Upper lobe of right lung (tissue), 1 donor: Measurements from ENCODE around the gene HDLBP. TPM values are rescaled to one million over a fixed set of nuclear protein-coding genes. Genes with fewer than 3 reads are reported as not detected.

Source experiments
- ATAC-seq: fragments of 200-7000 bp; cut with Tn5 transposase; one replicate; pipeline ENCODE4 v1.9.1; 2020; ENCODE audit warnings: mild to moderate bottlenecking, moderate library complexity
- DNase-seq: peaks from one replicate; pipeline ENCODE4 v3.0.0-alpha.2; 2020
- H3K27ac ChIP-seq: fragments of 200-600 bp; one replicate; pipeline ENCODE4 v1.8.0; 2022
- H3K27me3 ChIP-seq: fragments of 200-600 bp; one replicate; pipeline ENCODE4 v1.8.0; 2022; ENCODE audit warnings: mild to moderate bottlenecking
- H3K36me3 ChIP-seq: fragments of 200-600 bp; one replicate; pipeline ENCODE4 v1.8.0; 2022
- H3K4me1 ChIP-seq: fragments of 200-600 bp; one replicate; pipeline ENCODE4 v1.8.0; 2022
- H3K4me3 ChIP-seq: fragments of 200-600 bp; one replicate; pipeline ENCODE4 v1.8.0; 2022; ENCODE audit warnings: mild to moderate bottlenecking
- H3K9me3 ChIP-seq: fragments of 200-600 bp; one replicate; pipeline ENCODE4 v1.8.0; 2022
- intact Hi-C: fragments of 100-400 bp; cut with DNase I; formaldehyde crosslinking; loops from one replicate; pipeline ENCODE4 v1.11.0; 2022
- total RNA-seq: library from RNA; stranded (reverse); fragmentation: NEBNext Ultra II Directional; extraction: Animal tissue kit (Norgen Biotek cat#: 25700); gene quantifications from one replicate; pipeline ENCODE4 v1.2.1, GENCODE V29; 2021
- TF ChIP-seq, protein P1 (sequence below): fragments of 200-600 bp; IDR thresholded peaks from one replicate; pipeline ENCODE4 v1.8.0; 2022; ENCODE audit warnings: antibody characterized with exemption
- donor health status: DM: no; HTN: yes; CAD: no; lungs with severe emphysema.

The HDLBP gene
- total RNA-seq, 1 donor from 2014 or later: 444 TPM

DNA sequence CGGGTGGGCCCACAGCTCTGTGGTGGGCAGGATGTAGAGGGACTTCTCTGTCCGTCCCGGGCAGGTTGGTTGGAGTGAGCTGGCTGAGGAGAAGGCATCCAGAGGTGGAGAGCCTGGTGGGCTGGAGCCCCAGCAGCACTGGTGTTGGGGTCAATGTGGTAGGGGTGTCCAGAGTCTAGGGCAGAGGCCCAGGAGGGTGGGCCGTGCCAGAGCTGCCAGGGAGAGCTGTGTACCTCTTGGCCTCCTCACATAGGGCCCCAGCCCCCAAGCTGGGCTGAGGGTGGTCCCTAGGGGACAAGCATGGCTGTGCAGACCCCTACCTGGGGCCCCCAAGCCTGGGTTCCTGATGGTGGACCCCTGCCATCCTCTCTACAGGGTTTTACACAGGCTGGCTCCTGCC lies 111.0 kb downstream of the HDLBP start:
- no peak overlapping the region for H3K27ac ChIP-seq
- no peaks in the 10 kb centered on the region for H3K36me3 ChIP-seq
- H3K4me1 ChIP-seq: no peaks in the 10 kb centered on the region
- TF ChIP-seq, protein P1, sequence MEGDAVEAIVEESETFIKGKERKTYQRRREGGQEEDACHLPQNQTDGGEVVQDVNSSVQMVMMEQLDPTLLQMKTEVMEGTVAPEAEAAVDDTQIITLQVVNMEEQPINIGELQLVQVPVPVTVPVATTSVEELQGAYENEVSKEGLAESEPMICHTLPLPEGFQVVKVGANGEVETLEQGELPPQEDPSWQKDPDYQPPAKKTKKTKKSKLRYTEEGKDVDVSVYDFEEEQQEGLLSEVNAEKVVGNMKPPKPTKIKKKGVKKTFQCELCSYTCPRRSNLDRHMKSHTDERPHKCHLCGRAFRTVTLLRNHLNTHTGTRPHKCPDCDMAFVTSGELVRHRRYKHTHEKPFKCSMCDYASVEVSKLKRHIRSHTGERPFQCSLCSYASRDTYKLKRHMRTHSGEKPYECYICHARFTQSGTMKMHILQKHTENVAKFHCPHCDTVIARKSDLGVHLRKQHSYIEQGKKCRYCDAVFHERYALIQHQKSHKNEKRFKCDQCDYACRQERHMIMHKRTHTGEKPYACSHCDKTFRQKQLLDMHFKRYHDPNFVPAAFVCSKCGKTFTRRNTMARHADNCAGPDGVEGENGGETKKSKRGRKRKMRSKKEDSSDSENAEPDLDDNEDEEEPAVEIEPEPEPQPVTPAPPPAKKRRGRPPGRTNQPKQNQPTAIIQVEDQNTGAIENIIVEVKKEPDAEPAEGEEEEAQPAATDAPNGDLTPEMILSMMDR: no peak
- DNase-seq (no peak), ATAC-seq (no peak)
- H3K4me3 ChIP-seq: no peak overlapping the region
- no peaks in the 10 kb centered on the region for H3K9me3 ChIP-seq
- intact Hi-C loops: no loop called here
- H3K27me3 ChIP-seq: no peaks in the 10 kb centered on the region

- TF ChIP-seq, protein P1: no peak
- no peak for ATAC-seq
- Histone ChIP-seq H3K36me3 (no peaks in the 10 kb centered on the region), H3K4me3 (no peak overlapping the region), H3K9me3 (no peaks in the 10 kb centered on the region), H3K27me3 (no peaks in the 10 kb centered on the region), H3K4me1 (no peaks in the 10 kb centered on the region), H3K27ac (no peak overlapping the region)
- DNase-seq: no peak
- intact Hi-C loops: no loop called here
Measured at GRCh38 chr2:241204010-241204384, 111.5 kb downstream of the HDLBP start.

DNA sequence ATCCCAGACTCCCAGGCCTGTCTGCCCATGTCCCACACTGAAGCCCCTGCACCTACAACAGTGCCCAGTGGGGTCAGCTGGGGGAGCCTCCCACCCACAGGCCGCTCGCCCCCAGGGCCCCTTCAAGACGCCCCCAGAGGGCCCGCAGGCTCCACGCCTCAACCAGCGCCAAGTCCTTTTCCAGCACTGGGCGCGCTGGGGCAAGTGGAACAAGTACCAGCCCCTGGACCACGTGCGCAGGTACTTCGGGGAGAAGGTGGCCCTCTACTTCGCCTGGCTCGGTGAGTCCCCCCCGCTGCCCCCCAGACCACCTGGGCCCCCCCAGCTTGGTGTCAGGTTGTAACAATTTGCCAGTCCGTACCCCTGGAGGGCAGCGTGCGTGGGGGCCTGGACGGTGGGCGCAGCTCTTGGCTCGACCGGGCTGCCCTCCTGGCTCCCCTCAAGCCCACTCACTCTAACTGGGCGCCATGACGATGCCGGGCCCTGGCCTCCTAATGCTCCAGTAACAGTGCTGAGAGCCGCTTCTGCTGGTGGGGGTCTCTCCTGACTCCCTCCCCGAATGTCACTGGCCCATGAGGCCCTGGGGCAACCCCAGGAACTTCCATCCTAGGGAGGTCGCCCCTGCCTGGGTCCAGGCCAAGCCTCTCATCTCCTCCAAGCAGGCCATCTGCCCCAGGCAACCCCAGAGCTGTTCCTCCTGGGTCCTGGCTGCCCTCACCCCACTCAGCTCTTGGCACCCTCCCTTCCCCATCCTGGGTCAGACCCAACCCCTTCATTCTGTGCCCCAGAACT lies 112.1 kb downstream of the HDLBP start:
- Histone ChIP-seq H3K36me3 (no peaks in the 10 kb centered on the region), H3K4me3 (no peak overlapping the region), H3K27me3 (no peaks in the 10 kb centered on the region), H3K4me1 (no peaks in the 10 kb centered on the region), H3K9me3 (no peaks in the 10 kb centered on the region), H3K27ac (no peak overlapping the region)
- DNase-seq (no peak), ATAC-seq (no peak)
- intact Hi-C loops: no loop called here
- TF ChIP-seq, protein P1: no peak

DNA sequence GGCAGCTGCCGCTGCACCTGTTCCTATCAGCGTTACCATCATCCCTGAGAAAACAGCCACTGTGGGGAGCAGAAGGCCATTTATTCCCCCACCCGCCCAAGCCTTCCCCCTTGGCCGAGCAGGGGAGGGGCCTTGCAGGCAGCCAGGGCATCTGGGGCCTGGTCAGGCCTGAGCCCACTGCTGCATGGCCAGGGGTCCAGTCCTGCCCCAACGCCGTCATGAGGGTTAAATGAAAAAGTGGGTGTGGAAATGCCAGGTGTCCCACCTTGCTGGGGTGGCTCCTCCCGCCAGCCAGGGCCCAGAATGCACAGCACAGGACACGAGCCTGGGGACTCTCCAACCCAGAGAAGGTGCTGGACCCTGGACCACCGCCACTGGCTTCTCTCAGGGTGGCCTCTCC lies 112.8 kb downstream of the HDLBP start:
- ATAC-seq (no peak), DNase-seq (no peak)
- intact Hi-C loops: no loop called here
- TF ChIP-seq, protein P1: no peak
- H3K4me1 ChIP-seq: no peaks in the 10 kb centered on the region
- no peaks in the 10 kb centered on the region for H3K27me3 ChIP-seq
- H3K36me3 ChIP-seq: no peaks in the 10 kb centered on the region
- no peak overlapping the region for H3K4me3 ChIP-seq
- H3K9me3 ChIP-seq: no peaks in the 10 kb centered on the region
- H3K27ac ChIP-seq: no peak overlapping the region

DNA sequence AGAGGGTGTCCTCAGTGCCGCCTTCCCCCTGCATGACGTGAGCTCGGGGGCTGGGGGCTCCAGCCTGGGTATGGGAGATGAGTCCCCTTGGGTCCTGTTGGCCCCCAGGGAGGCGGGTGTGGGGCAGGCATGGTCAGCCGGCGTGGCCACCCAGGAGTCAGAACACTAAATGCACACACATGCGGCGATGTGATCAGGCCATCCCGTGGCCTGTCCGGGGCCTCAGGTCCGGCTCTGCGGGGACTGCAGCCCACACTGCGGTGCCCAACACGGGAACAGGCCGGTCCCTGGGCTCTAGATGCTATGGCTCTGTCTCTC lies 113.2 kb downstream of the HDLBP start:
- Histone ChIP-seq H3K4me3 (no peak overlapping the region), H3K9me3 (no peaks in the 10 kb centered on the region), H3K4me1 (no peaks in the 10 kb centered on the region), H3K36me3 (no peaks in the 10 kb centered on the region), H3K27me3 (no peaks in the 10 kb centered on the region), H3K27ac (no peak overlapping the region)
- TF ChIP-seq, protein P1: no peak
- ATAC-seq (no peak), DNase-seq (no peak)
- intact Hi-C loops: no loop called here
